Kidney (tissue), 14 donors: ENCODE results near the gene CEP68. TPM values are rescaled to one million over a fixed set of nuclear protein-coding genes. Genes with fewer than 3 reads are reported as not detected.
A peak's percentile ranks its signal among the peaks of the same experiment; 100 is the strongest.

Source experiments
- DNase-seq, 5 donors: peaks; one replicate each; pipeline ENCODE4 v3.0.0-alpha.2; 2013 to 2020
- FAIRE-seq: peaks from 2 replicates; lab custom pipeline; 2012; peaks lifted over from hg19 to GRCh38; lab: Jason Lieb, UNC
- H3K27ac ChIP-seq, 2 donors: one replicate each; pipeline ENCODE4 v1.7.0; 2013; ENCODE audit warnings: low read depth in 2 of 2, low read length in 2 of 2, inconsistent platforms in 1 of 2
- H3K27me3 ChIP-seq: one replicate; pipeline ENCODE4 v1.7.1; 2013; ENCODE audit warnings: low read length, inconsistent platforms; ENCODE audit not compliant: control insufficient read depth, insufficient read depth
- H3K36me3 ChIP-seq, 3 donors: one replicate each; pipeline versions ENCODE4 v1.7.0 to v1.7.1; 2013; ENCODE audit warnings: low read length in 3 of 3, control low read depth in 1 of 3, inconsistent platforms in 1 of 3; ENCODE audit not compliant: insufficient read depth in 3 of 3, control insufficient read depth in 2 of 3
- H3K4me1 ChIP-seq, 3 donors: one replicate each; pipeline versions ENCODE4 v1.7.0 to v1.7.1; 2013; ENCODE audit warnings: low read length in 3 of 3, inconsistent platforms in 1 of 3, low read depth in 1 of 3; ENCODE audit not compliant: control insufficient read depth in 2 of 3, insufficient read depth in 2 of 3
- H3K4me3 ChIP-seq, 3 donors: one replicate each; pipeline versions ENCODE4 v1.7.0 to v1.8.1; 2013; ENCODE audit warnings: low read length in 3 of 3, control low read depth in 1 of 3, inconsistent platforms in 1 of 3
- H3K9ac ChIP-seq, 3 donors: one replicate each; pipeline versions ENCODE4 v1.7.0 to v1.7.1; 2013; ENCODE audit warnings: low read length in 3 of 3, control low read depth in 1 of 3, inconsistent platforms in 1 of 3
- H3K9me3 ChIP-seq, 3 donors: one replicate each; pipeline versions ENCODE4 v1.7.0 to v1.7.1; 2013; ENCODE audit warnings: low read length in 3 of 3, control low read depth in 1 of 3, inconsistent platforms in 1 of 3; ENCODE audit not compliant: control insufficient read depth in 2 of 3, insufficient read depth in 1 of 3
- intact Hi-C: fragments of 100-400 bp; cut with DNase I; formaldehyde crosslinking; loops from one replicate; pipeline ENCODE4 v1.11.1; 2022
- polyA plus RNA-seq: library from polyadenylated mRNA; stranded (reverse); fragments of 350-450 nt; fragmentation: Illumina TruSeq; extraction: RNeasy Lipid Tissue Mini Kit (QIAGEN cat#74804); gene quantifications from one replicate; pipeline ENCODE4 v1.2.3, GENCODE V29; 2014; ENCODE audit warnings: low read depth, low replicate concordance; ENCODE audit not compliant: insufficient read depth
- total RNA-seq: library from RNA; stranded (reverse); fragmentation: NEBNext Ultra II Directional; extraction: Animal tissue kit (Norgen Biotek cat#: 25700); gene quantifications from one replicate; pipeline ENCODE4 v1.2.1, GENCODE V29; 2021
- TF ChIP-seq, protein P1 (sequence below): IDR thresholded peaks from 3 replicates; pipeline ENCODE4 v1.5.1; 2012; ENCODE audit warnings: mild to moderate bottlenecking, moderate library complexity, borderline replicate concordance; ENCODE audit not compliant: insufficient read depth; ENCODE audit errors: extremely low read depth
- donor health status: control.
- donor health status: control.
- donor health status: control.
- donor health status: control.
- donor health status: control.
- donor health status: DM: yes; HTN: yes; CAD: no.
- donor health status: Normal renal cell carcinoma (clear cell type).

Gene CEP68
- total and polyA plus RNA-seq, 2 donors from 2014 or later, result 5.6 to 20.3 TPM

GRCh38 chr2:65101071-65101470, 44.9 kb downstream of the CEP68 start:
- H3K4me3 ChIP-seq, result no peak overlapping the region
- no peaks in the 10 kb centered on the region for H3K27me3 ChIP-seq
- intact Hi-C loops, result no loop called here
- H3K36me3 ChIP-seq, result peaks cover 0 to 13% (median 7%) of the 10 kb centered on the region in 3 donors
- H3K27ac ChIP-seq, result no peak overlapping the region
- H3K4me1 ChIP-seq, result no peaks in the 10 kb centered on the region
- no peak for DNase-seq
- no peak overlapping the region for H3K9ac ChIP-seq
- no peak for FAIRE-seq
- H3K9me3 ChIP-seq, result no peaks in the 10 kb centered on the region
- TF ChIP-seq, protein P1, sequence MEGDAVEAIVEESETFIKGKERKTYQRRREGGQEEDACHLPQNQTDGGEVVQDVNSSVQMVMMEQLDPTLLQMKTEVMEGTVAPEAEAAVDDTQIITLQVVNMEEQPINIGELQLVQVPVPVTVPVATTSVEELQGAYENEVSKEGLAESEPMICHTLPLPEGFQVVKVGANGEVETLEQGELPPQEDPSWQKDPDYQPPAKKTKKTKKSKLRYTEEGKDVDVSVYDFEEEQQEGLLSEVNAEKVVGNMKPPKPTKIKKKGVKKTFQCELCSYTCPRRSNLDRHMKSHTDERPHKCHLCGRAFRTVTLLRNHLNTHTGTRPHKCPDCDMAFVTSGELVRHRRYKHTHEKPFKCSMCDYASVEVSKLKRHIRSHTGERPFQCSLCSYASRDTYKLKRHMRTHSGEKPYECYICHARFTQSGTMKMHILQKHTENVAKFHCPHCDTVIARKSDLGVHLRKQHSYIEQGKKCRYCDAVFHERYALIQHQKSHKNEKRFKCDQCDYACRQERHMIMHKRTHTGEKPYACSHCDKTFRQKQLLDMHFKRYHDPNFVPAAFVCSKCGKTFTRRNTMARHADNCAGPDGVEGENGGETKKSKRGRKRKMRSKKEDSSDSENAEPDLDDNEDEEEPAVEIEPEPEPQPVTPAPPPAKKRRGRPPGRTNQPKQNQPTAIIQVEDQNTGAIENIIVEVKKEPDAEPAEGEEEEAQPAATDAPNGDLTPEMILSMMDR, result no peak

DNA sequence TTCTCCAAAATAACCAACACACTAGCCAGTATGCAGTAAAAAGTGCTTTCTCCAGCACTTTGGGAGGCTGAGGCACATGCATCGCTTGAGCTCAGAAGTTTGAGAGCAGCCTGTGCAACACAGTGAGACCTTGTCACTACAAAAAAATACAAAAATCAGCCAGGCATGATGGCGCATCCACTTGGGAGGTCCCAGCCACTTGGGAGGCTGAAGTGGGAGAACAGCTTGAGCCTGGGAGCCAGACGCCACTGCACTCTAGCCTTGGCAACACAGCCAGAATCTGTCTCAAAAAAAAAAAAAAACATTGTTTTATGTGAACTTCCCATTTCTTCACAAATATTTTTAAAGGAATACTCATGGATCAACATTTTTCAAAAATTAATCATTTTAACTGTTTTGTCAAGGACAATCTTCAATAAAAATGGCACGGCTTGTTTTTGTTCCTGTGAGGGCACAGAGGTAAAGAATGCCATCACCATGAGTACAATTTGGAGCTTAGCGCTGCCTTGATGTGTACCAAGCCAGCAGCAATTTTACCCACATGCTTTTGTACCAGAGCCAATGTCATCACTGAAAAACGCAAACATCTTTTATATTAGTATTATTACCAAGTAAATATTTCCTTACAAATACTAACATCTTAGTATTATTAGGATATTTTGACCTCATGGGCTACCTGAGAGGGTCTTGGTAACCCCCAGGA, 46.9 kb downstream of the CEP68 start:
- H3K9me3 ChIP-seq, result no peaks in the 10 kb centered on the region
- intact Hi-C loops, result no loop called here
- H3K27me3 ChIP-seq, result no peaks in the 10 kb centered on the region
- no peak overlapping the region for H3K27ac ChIP-seq
- DNase-seq (peak in 4 of 5 donors; percentile 22 to 79 (median 43)), FAIRE-seq (no peak)
- H3K4me3 ChIP-seq, result no peak overlapping the region
- TF ChIP-seq, protein P1, result no peak
- no peaks in the 10 kb centered on the region for H3K4me1 ChIP-seq
- H3K9ac ChIP-seq, result no peak overlapping the region
- H3K36me3 ChIP-seq, result peaks cover 0 to 6% (median 0%) of the 10 kb centered on the region in 3 donors

DNA sequence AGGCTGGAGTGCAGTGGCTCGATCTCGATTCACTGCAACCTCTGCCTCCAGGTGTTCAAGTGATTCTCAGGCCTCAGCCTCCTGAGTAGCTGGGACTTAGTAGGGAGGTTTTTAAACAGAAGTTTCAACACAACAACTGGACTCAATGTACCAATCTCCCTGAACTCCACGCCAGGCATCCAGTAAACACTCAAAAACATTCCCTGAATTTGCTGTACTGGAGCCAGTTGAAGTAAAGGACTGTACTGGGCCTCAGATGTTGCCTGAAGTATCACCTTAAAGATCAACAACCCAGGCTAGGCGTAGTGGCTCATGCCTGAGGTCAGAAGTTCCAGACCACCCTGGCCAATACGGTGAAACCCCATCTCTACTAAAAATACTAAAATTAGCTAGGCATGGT, 51.3 kb downstream of the CEP68 start:
- no peaks in the 10 kb centered on the region for H3K27me3 ChIP-seq
- no peaks in the 10 kb centered on the region for H3K4me1 ChIP-seq
- no peaks in the 10 kb centered on the region for H3K36me3 ChIP-seq
- H3K4me3 ChIP-seq, result no peak overlapping the region
- no peak overlapping the region for H3K9ac ChIP-seq
- H3K9me3 ChIP-seq, result no peaks in the 10 kb centered on the region
- DNase-seq (no peak), FAIRE-seq (no peak)
- intact Hi-C loops, result no loop called here
- H3K27ac ChIP-seq, result no peak overlapping the region
- TF ChIP-seq, protein P1, result no peak
